Tibial nerve (tissue), 3 donors: ENCODE results near the gene DDX20.

ENCODE experiments used
- CTCF ChIP-seq, 5 experiments: fragments of 200-600 bp in 3 of 5; fragments of 450-650 bp in 2 of 5; sonication (generic) in 3 of 5; IDR thresholded peaks; one replicate each; pipeline ENCODE4 v1.5.1; 2016 to 2019; ENCODE audit warnings: antibody characterized with exemption in 5 of 5, mild to moderate bottlenecking in 3 of 5, moderate library complexity in 2 of 5
- POLR2A ChIP-seq, 2 donors: fragments of 450-650 bp; IDR thresholded peaks; one replicate each; pipeline ENCODE4 v1.6.1; 2017; ENCODE audit warnings: antibody characterized with exemption in 2 of 2, mild to moderate bottlenecking in 2 of 2, moderate library complexity in 2 of 2

GRCh38 chr1:111814305-111814628, 58.6 kb downstream of the DDX20 start:
- no peak for TF ChIP-seq CTCF (IDR thresholded peaks at IDR 0.05)
- TF ChIP-seq POLR2A (IDR thresholded peaks at IDR 0.05) = no peak
